Stimulated activated naive CD8-positive, alpha-beta T cell treated with anti-CD3 and anti-CD28 coated beads, Interleukin-15, Interleukin-2, amounts not matched to agents 100 ng/mL and 50 ng/mL, for 24 hours (primary cell): Measurements from ENCODE around the gene FRYL.
"Not testable (repeated sequence)": the region's sequence is repeated elsewhere in the genome, so short reads cannot be mapped to it uniquely, and the experiment has no call there.

Experiments
- H3K27ac Mint-ChIP-seq: one replicate; pipeline ENCODE4 v1.8.0; 2021; ENCODE audit warnings: mild to moderate bottlenecking, mixed read lengths
- H3K27me3 Mint-ChIP-seq: one replicate; pipeline ENCODE4 v1.8.0; 2021; ENCODE audit warnings: mixed read lengths
- H3K36me3 Mint-ChIP-seq: one replicate; pipeline ENCODE4 v1.8.0; 2021; ENCODE audit warnings: low read depth, mixed read lengths
- H3K4me1 Mint-ChIP-seq: one replicate; pipeline ENCODE4 v1.8.0; 2021; ENCODE audit warnings: low read depth, mixed read lengths
- H3K4me3 Mint-ChIP-seq: one replicate; pipeline ENCODE4 v1.8.0; 2021; ENCODE audit warnings: mild to moderate bottlenecking, mixed read lengths
- H3K9me3 Mint-ChIP-seq: one replicate; pipeline ENCODE4 v1.8.0; 2021; ENCODE audit warnings: mixed read lengths

The FRYL gene

DNA sequence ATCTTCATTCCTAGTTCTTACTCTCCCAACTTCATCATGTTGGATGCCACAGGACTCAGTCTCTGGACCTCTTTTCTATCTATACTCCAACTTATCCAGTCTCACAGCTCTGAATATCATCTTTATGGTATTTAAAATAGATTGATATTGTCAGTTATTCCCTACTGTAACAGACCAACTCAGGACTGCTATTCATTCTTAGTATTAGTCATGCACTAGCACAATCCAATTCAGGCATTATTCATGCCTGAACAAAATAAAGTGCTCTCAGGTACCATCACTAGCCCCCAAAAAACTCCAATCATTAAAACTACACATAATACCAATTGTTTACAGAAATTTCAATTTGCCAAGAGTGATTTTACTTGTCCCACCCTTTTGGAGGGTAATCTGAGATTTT is 37.7 kb downstream of the FRYL start:
- no peak overlapping the region for H3K4me3 Mint-ChIP-seq
- no peak overlapping the region for H3K27ac Mint-ChIP-seq
- H3K4me1 Mint-ChIP-seq = peaks cover 77% of the 10 kb centered on the region
- H3K9me3 Mint-ChIP-seq = no peaks in the 10 kb centered on the region
- no peaks in the 10 kb centered on the region for H3K27me3 Mint-ChIP-seq
- no peaks in the 10 kb centered on the region for H3K36me3 Mint-ChIP-seq

DNA sequence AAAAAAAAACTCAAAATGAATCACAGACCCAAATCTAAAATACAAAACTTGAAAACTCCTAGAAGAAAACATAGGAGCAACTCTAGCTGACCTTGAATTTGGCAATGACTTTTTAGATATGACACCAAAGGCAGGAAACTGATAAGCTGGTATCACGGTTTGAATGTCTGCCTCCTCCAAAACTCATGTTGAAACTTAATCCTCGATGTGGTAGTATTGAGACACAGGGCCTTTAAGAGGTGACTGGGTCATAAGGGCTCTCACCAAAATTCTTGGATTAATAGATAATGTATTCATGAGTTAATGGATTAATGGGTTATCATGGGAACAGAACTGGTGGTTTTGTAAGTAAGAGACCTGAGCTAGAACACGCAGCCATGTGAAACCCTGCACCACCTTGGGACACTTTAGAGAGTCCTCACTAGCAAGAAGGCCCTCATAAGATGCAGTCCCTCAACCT is 40.5 kb downstream of the FRYL start:
- H3K27ac Mint-ChIP-seq = peak overlapping the region; percentile 49
- H3K27me3 Mint-ChIP-seq = no peaks in the 10 kb centered on the region
- no peaks in the 10 kb centered on the region for H3K36me3 Mint-ChIP-seq
- H3K9me3 Mint-ChIP-seq = no peaks in the 10 kb centered on the region
- peaks cover 81% of the 10 kb centered on the region for H3K4me1 Mint-ChIP-seq
- H3K4me3 Mint-ChIP-seq = no peak overlapping the region

DNA sequence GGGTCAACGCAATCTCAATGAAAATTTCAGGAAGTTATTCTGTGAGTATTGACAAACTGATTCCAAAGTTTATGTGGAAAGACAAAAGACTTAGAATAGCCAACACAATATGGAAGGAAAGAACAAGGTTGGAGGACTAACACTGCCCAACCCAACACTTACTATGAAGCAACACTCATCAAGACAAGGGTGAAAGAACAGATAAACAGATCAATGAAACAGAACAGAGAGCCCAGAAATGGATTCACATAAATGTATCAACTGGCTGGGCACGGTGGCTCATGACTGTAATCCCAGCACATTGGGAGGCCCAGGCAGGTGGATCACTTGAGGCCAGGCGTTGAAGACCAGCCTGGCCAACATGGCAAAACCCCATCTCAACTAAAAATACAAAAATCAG is 41.2 kb downstream of the FRYL start:
- H3K4me3 Mint-ChIP-seq = no peak overlapping the region
- H3K4me1 Mint-ChIP-seq = peaks cover 85% of the 10 kb centered on the region
- H3K27me3 Mint-ChIP-seq = no peaks in the 10 kb centered on the region
- H3K36me3 Mint-ChIP-seq = no peaks in the 10 kb centered on the region
- peak overlapping the region; percentile 49 for H3K27ac Mint-ChIP-seq
- H3K9me3 Mint-ChIP-seq = no peaks in the 10 kb centered on the region

DNA sequence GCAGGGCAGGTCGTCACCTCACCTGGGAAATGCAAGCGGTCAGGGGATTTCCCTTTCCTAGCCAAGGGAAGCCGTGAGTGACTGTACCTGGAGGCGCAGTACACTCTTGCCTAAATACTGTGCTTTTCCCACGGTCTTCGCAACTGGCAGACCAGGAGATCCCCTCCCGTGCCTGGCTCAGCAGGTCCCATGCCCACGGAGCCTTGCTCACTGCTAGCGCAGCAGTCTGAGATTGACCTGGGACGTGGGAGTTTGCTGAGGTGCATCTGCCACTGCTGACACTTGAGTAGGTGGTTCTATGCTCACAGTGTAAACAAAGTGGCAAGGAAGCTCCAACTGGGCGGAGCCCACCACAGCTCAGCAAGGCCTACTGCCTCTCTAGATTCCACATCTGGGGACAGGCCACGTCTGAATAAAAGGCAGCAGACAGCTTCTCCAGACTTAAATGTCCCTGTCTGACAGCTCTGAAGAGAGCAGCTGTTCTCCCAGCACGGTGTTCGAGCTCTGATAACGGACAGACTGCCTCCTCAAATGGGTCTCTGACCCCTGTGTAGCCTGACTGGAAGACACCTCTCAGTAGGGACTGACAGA is 51.1 kb downstream of the FRYL start:
- not testable (repeated sequence) for H3K27ac Mint-ChIP-seq, H3K27me3 Mint-ChIP-seq, H3K9me3 Mint-ChIP-seq, H3K36me3 Mint-ChIP-seq
- H3K4me3 Mint-ChIP-seq = peak overlapping the region; percentile 36
- peaks cover 88% of the 10 kb centered on the region for H3K4me1 Mint-ChIP-seq

DNA sequence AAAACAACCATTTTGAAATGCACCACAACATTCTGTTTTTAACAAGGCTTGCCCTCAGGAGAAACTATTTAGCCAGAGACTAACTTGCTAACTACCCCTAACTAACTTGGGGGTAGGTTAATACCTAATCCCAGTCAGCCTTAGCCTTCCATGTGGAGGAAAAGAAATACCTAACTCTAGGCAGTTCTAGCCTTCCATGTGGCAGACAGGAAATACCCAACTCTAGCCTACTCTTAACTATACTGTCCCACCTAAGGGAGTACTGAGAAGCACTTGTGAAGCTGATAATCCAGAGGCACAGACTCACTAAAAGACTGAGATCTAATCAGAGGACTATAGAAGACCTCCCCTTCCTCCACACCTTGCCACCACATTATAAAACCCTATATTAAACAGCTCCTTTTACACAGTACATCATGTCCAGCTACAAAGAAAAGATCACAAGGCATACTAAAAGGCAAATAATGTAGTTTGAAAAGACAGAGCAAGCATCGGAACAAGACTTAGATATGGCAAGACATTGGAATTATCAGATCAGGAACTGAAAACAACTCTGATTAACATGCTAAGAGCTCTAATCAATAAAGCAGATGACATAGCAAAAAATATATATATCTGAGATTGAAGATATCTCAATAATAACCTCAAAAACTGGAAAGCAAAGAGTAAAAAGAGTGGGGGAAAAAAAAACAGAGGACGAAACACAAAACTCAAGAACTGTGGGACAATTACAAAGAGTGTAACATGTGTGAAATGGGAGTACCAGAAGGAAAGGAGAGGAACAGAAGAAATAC is 52.2 kb downstream of the FRYL start:
- Mint-ChIP-seq H3K27ac (peak overlapping the region; percentile 49), H3K36me3 (peaks cover 9% of the 10 kb centered on the region), H3K4me1 (peaks cover 88% of the 10 kb centered on the region), H3K9me3 (no peaks in the 10 kb centered on the region), H3K4me3 (no peak overlapping the region), H3K27me3 (no peaks in the 10 kb centered on the region)

DNA sequence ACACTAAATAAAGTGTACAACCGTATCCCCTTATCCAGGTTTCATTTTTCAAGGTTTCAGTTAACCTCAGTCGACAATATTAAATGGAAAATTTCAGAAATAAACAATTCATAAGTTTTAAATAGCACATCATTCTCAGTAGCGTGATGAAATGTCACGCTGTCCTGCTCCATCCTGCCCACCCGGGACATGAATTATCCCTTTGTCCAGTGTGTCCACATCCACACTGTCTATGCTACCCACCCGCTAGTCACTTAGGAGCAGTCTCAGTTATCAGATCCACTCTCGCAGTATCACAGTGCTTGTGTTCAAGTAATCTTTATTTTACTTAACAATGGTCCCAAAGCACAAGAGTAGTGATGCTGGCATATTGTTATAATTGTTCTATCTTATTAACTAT is 54.7 kb downstream of the FRYL start:
- Mint-ChIP-seq H3K27ac (no peak overlapping the region), H3K4me1 (peaks cover 79% of the 10 kb centered on the region), H3K9me3 (peaks cover 3% of the 10 kb centered on the region), H3K36me3 (peaks cover 8% of the 10 kb centered on the region), H3K4me3 (no peak overlapping the region), H3K27me3 (no peaks in the 10 kb centered on the region)

DNA sequence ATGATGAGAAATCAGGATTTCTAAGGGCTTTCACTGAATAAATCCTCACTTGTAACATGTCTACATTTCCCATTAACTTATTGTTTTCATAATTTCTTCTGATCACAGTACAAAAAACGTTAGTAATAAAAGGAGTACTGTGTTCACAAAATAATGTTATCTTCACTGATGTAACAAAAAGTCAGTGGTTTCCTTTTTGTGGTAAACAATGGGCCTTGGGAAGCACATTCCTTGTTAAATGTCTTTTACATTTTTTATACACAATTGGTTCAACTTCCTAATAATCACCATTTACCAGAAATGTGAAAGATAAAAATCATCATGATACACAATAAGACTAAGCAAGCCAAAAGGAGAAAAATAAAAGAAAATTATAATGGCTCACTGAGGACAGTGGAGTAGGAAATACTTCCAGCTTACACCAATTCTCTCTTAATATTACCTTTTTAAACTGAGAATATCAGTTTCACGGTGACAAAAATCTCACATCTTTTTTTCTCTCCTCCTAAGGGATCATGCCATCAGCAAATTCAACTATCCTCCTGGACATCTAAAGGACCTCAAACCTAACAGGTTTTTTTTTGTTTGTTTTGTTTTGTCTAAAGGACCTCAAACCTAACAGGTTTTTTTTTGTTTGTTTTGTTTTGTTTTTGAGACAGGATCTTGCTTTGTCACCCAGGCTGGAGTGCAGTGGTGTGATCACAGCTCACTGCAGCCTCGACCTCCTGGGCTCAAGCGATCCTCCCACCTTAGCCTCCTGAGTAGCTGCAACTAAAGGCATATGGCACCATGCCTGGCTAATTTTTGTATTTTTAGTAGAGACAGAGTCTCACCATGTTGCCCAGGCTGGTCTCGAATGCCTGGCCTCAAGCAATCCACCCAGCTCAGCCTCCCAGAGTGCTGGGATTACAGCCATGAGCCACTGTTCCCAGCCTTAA is 57.3 kb downstream of the FRYL start:
- no peaks in the 10 kb centered on the region for H3K27me3 Mint-ChIP-seq
- H3K9me3 Mint-ChIP-seq = peaks cover 4% of the 10 kb centered on the region
- H3K4me3 Mint-ChIP-seq = no peak overlapping the region
- peaks cover 14% of the 10 kb centered on the region for H3K36me3 Mint-ChIP-seq
- H3K27ac Mint-ChIP-seq = no peak overlapping the region
- H3K4me1 Mint-ChIP-seq = peaks cover 62% of the 10 kb centered on the region

DNA sequence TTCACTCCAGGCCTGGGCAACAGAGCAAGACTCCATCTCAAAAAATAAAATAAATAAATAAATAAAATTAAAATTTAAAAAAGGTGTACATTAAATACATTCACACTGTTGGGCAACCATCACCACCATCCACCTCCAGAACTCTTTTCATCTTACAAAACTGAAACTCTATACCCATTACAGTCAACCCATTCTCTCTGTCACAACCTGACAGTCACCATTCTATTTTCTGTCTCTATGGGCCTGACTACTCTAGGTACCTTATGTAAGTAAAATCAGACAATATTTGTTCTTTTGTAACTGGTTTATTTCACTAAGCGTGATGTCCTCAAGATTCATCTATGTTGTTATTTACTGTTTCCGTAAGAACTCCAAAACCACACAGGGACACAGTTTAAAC is 59.6 kb downstream of the FRYL start:
- no peak overlapping the region for H3K4me3 Mint-ChIP-seq
- peaks cover 39% of the 10 kb centered on the region for H3K4me1 Mint-ChIP-seq
- peak overlapping the region; percentile 29 for H3K27ac Mint-ChIP-seq
- peaks cover 24% of the 10 kb centered on the region for H3K36me3 Mint-ChIP-seq
- H3K27me3 Mint-ChIP-seq = no peaks in the 10 kb centered on the region
- H3K9me3 Mint-ChIP-seq = peaks cover 4% of the 10 kb centered on the region

DNA sequence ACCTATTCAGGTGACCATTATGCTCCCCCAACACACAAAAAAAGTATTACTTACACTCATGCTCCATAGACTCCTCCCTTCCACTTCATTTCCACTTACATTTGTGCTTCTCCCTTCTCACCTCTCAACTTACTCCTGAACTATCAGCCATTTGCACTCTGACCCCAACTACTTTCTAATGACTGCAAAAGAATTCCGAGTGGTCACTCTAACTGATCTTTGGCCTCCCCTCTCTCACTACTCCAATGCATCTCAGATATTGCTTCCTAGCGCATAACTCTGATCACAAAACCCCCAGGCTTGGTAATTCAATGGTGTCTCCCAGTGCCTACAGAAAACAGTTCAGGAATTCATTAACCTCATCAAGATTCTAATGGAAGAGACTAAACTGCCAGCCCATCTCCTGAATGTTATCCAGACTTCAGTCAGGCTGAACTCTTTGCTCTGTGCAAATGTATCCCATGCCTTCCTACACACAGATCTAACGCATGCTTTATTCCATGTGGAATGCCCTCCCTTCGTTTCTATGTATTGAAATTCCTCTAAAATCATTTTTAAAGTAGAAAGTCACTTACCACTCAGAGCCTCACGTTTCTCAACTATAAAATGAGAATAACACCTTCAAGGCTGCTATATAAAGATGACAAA is 61.1 kb downstream of the FRYL start:
- Mint-ChIP-seq H3K27me3 (no peaks in the 10 kb centered on the region), H3K4me3 (no peak overlapping the region), H3K4me1 (peaks cover 29% of the 10 kb centered on the region), H3K9me3 (peaks cover 4% of the 10 kb centered on the region), H3K27ac (no peak overlapping the region), H3K36me3 (peaks cover 24% of the 10 kb centered on the region)

DNA sequence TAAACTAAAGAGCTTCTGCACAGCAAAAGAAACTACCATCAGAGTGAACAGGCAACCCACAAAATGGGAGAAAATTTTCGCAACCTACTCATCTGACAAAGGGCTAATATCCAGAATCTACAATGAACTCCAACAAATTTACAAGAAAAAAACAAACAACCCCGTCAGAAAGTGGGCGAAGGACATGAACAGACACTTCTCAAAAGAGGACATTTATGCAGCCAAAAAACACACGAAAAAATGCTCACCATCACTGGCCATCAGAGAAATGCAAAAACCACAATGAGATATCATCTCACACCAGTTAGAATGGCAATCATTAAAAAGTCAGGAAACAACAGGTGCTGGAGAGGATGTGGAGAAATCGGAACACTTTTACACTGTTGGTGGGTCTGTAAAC is 63.8 kb downstream of the FRYL start:
- H3K27me3 Mint-ChIP-seq, H3K9me3 Mint-ChIP-seq, H3K4me3 Mint-ChIP-seq, H3K27ac Mint-ChIP-seq: not testable (repeated sequence)
- peaks cover 28% of the 10 kb centered on the region for H3K36me3 Mint-ChIP-seq
- peaks cover 33% of the 10 kb centered on the region for H3K4me1 Mint-ChIP-seq

DNA sequence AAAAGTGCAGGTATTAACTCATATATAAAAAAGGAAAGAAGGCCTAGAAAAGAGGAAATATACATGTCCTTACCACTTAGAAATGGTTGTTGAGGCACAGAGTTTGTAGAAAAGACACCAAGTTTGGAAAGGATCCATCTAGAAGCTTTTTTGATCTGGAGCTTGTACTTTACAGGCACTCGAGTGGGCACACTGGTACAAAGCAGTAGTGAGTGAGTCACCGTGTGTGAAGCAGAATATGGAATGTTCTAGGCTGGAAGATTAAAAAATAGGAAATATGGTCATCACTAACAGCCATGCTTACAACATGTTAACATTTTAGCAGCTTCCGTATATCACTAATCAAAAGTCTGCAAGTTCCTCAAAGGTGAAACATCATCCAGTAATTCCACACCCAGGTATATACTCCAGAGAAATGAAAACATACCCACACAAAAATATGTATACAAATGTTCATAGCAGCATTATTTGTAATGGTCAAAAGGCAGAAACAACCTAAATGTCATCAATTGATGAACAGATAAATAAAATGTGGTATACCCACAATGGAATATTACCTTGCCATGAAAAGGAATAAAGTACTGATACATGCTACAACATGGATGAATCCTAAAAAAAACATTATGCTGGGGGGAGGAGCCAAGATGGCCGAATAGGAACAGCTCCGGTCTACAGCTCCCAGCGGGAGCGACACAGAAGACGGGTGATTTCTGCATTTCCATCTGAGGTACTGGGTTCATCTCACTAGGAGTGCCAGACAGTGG is 69.5 kb downstream of the FRYL start:
- H3K4me3 Mint-ChIP-seq = no peak overlapping the region
- H3K27ac Mint-ChIP-seq = no peak overlapping the region
- H3K4me1 Mint-ChIP-seq = peaks cover 37% of the 10 kb centered on the region
- H3K36me3 Mint-ChIP-seq = peaks cover 36% of the 10 kb centered on the region
- H3K27me3 Mint-ChIP-seq = no peaks in the 10 kb centered on the region
- no peaks in the 10 kb centered on the region for H3K9me3 Mint-ChIP-seq

DNA sequence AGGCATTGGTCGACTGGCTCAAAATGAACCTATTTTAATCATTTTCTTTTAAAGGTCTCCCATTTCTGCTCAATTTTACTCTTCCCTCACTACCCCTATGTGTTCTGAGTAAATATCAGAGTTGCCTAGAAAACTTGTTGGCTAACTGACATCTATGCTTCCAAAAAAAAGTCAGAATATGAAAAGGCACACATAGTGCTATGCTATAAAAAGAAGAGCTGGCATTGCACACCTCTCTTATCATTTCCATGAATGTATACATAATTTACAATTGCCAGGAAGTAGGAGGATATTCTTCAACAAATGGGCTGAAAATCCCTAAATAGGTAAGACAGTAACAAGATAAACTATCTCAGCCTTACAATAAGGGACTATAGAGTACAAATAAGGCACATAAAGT is 70.2 kb downstream of the FRYL start:
- H3K27ac Mint-ChIP-seq = no peak overlapping the region
- no peak overlapping the region for H3K4me3 Mint-ChIP-seq
- H3K36me3 Mint-ChIP-seq = peaks cover 36% of the 10 kb centered on the region
- peaks cover 37% of the 10 kb centered on the region for H3K4me1 Mint-ChIP-seq
- no peaks in the 10 kb centered on the region for H3K9me3 Mint-ChIP-seq
- H3K27me3 Mint-ChIP-seq = no peaks in the 10 kb centered on the region

DNA sequence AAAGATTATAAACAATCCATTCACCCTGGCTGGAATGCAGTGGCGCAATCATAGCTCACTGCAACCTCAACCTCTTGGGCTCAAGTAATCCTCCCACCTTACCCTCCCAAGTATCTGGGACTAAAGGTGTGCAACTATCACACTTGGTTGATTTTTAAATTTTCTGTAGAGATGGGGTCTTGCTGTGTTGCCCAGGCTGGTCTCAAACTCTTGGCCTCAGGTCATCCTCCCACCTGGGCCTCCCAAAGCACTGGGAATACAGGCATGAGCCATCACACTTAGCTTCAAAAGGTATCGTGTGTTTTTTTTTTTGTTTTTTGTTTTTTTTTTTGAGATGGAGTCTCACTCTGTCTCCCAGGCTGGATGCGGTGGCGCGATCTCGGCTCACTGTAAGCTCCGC is 71.5 kb downstream of the FRYL start:
- H3K9me3 Mint-ChIP-seq = no peaks in the 10 kb centered on the region
- peaks cover 36% of the 10 kb centered on the region for H3K36me3 Mint-ChIP-seq
- H3K27ac Mint-ChIP-seq = no peak overlapping the region
- no peak overlapping the region for H3K4me3 Mint-ChIP-seq
- no peaks in the 10 kb centered on the region for H3K27me3 Mint-ChIP-seq
- H3K4me1 Mint-ChIP-seq = peaks cover 41% of the 10 kb centered on the region

DNA sequence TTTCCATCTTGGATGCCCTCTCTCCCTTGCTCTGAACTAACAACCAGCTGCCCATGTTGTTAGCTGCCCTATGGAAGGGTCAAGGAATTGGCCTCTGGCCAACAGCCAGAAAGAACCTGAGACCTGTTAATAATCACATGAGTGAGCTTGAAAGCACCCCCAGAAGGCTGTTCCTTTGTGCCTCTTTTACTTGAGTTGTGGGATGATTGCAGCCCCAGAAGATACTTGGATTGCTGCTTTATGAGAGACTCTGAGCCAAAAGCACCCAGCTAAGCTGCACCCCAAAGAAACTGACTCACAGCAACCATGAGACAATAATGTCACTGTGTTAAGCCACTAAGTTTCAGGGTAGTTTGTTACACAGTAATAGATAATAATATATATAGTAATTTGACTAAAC is 73.3 kb downstream of the FRYL start:
- Mint-ChIP-seq H3K4me1 (peaks cover 28% of the 10 kb centered on the region), H3K9me3 (no peaks in the 10 kb centered on the region), H3K27ac (no peak overlapping the region), H3K4me3 (no peak overlapping the region), H3K27me3 (no peaks in the 10 kb centered on the region), H3K36me3 (peaks cover 32% of the 10 kb centered on the region)
